Lung (tissue), 12 donors: ENCODE measurements around the gene SPATA31C2. TPM values are rescaled to one million over a fixed set of nuclear protein-coding genes. Genes with fewer than 3 reads are reported as not detected.
A peak's percentile ranks its signal among the peaks of the same experiment; 100 is the strongest.

Experiments
- ATAC-seq: fragments of 200-7000 bp; cut with Tn5 transposase; one replicate; pipeline ENCODE4 v1.9.1; 2020; ENCODE audit warnings: moderate number of reproducible peaks; ENCODE audit not compliant: insufficient read depth, low FRiP score
- DNase-seq, 3 donors: peaks; one replicate each; pipeline ENCODE4 v3.0.0-alpha.2; 2013 to 2017
- H3K27ac ChIP-seq, 2 donors: one replicate each; pipeline ENCODE4 v1.5.1; 2013; ENCODE audit warnings: mild to moderate bottlenecking in 2 of 2, moderate library complexity in 2 of 2, control low read depth in 1 of 2, inconsistent platforms in 1 of 2, low read depth in 1 of 2, low read length in 1 of 2
- H3K27me3 ChIP-seq, 3 donors: one replicate each; pipeline ENCODE4 v1.5.1; 2013; ENCODE audit warnings: low read length in 2 of 3; ENCODE audit not compliant: control insufficient read depth in 3 of 3, insufficient read depth in 3 of 3
- H3K36me3 ChIP-seq, 4 donors: one replicate each; pipeline ENCODE4 v1.5.1; 2013; ENCODE audit warnings: low read length in 4 of 4, mild to moderate bottlenecking in 1 of 4, moderate library complexity in 1 of 4; ENCODE audit not compliant: control insufficient read depth in 4 of 4, insufficient read depth in 4 of 4
- H3K4me1 ChIP-seq, 5 donors: one replicate each; pipeline ENCODE4 v1.5.1; 2013; ENCODE audit warnings: low read length in 5 of 5, mild to moderate bottlenecking in 2 of 5, moderate library complexity in 1 of 5; ENCODE audit not compliant: control insufficient read depth in 5 of 5, insufficient read depth in 5 of 5
- H3K4me3 ChIP-seq: one replicate; pipeline ENCODE4 v1.5.1; 2013; ENCODE audit warnings: mild to moderate bottlenecking, control low read depth, moderate library complexity
- H3K9ac ChIP-seq, 2 donors: one replicate each; pipeline ENCODE4 v1.5.1; 2013; ENCODE audit warnings: low read length in 2 of 2, control low read depth in 1 of 2; ENCODE audit not compliant: insufficient read depth in 1 of 2
- H3K9me3 ChIP-seq, 4 donors: one replicate each; pipeline ENCODE4 v1.5.1; 2013; ENCODE audit warnings: low read length in 3 of 4, mild to moderate bottlenecking in 1 of 4, moderate library complexity in 1 of 4; ENCODE audit not compliant: control insufficient read depth in 4 of 4, insufficient read depth in 3 of 4
- CTCF ChIP-seq: IDR thresholded peaks from 2 replicates; pipeline ENCODE4 v1.5.1; 2012; ENCODE audit warnings: mild to moderate bottlenecking; ENCODE audit errors: control extremely low read depth, extremely low read depth
- WGBS, 2 donors: extraction: QIAGEN DNeasy Blood & Tissue Kit; methylation state at CpG; one replicate each; pipeline ENCODE4 v1.1.7; 2013; 5-methylcytosine and 5-hydroxymethylcytosine counted together
- polyA plus RNA-seq, 2 donors: library from polyadenylated mRNA; stranded (reverse); fragments of 200-250 nt; gene quantifications; one replicate each; pipeline ENCODE4 v1.2.1, GENCODE V29; 2013
- total RNA-seq, 2 donors: library from RNA; depleted of rRNA in 1 of 2; stranded (reverse); fragments of >200 nt in 1 of 2; gene quantifications; one replicate each; pipeline ENCODE4 v1.2.1, GENCODE V29; 2014 to 2021
- donor health status: control.
- donor health status: control.
- donor health status: Bipolar disorder and iron deficiency.
- donor health status: healthy.
- donor health status: DM: yes; HTN: yes; CAD: no.

SPATA31C2 gene
- total and polyA plus RNA-seq, 4 donors = not detected

DNA sequence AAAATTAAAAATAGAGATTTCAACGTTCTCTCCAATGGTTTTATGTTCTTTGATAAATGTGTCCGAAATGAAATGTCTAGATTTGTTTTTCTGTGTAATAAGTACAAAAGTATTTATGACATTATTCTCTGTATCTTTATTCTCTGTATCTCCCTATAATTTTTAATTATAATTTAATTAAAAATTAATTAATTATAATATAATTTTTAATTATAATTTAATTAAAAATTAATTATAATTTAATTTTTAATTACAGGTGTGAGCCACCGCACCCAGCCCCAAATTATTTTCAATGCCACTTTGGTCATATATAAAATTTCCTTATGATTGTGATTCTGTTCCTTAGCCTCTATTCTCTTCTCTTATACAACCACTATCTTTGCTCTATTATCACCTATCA lies 28.2 kb downstream of the SPATA31C2 start:
- TF ChIP-seq CTCF = no peak
- Histone ChIP-seq H3K9me3 (no peaks in the 10 kb centered on the region), H3K9ac (no peak overlapping the region), H3K4me3 (no peak overlapping the region), H3K27me3 (no peaks in the 10 kb centered on the region), H3K4me1 (no peaks in the 10 kb centered on the region), H3K27ac (no peak overlapping the region), H3K36me3 (no peaks in the 10 kb centered on the region)
- DNase-seq (no peak), ATAC-seq (no peak)
- WGBS, 2 donors = 93 to 94% methylated on average over 3 of the region's 3 CpGs

DNA sequence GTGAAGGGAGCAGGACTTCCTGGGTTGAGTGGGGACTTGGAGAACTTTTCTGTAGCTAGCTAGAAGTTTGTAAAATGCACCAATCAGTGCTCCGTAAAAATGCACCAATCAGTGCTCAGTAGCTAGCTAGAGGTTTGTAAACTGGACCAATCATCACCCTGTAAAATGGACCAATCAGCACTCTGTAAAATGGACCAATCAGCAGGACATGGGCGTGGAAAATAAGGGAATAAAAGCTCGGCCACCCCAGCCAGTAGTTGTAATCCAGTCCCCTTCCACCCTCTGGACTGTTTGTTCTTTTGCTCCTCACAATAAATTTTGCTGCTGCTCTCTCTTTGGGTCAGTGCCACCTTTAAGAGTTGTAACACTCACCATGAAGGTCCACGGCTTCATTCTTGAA lies 29.5 kb downstream of the SPATA31C2 start:
- TF ChIP-seq CTCF = no peak
- Histone ChIP-seq H3K27ac (no peak overlapping the region), H3K4me3 (no peak overlapping the region), H3K9me3 (no peaks in the 10 kb centered on the region), H3K27me3 (no peaks in the 10 kb centered on the region), H3K9ac (no peak overlapping the region), H3K4me1 (no peaks in the 10 kb centered on the region), H3K36me3 (no peaks in the 10 kb centered on the region)
- ATAC-seq = no peak
- no peak for DNase-seq
- WGBS, 2 donors = 93 to 94% methylated on average over 4 of the region's 4 CpGs

GRCh38 chr9:88106492-88106891 lies 31.8 kb downstream of the SPATA31C2 start:
- ATAC-seq (no peak), DNase-seq (peak; percentile 34 to 68 (median 54))
- Histone ChIP-seq H3K27ac (no peak overlapping the region), H3K4me3 (no peak overlapping the region), H3K4me1 (no peaks in the 10 kb centered on the region), H3K9ac (no peak overlapping the region), H3K9me3 (no peaks in the 10 kb centered on the region), H3K27me3 (no peaks in the 10 kb centered on the region), H3K36me3 (no peaks in the 10 kb centered on the region)
- no peak for TF ChIP-seq CTCF
- 17 to 24% methylated on average over 4 of the region's 4 CpGs for WGBS, 2 donors

DNA sequence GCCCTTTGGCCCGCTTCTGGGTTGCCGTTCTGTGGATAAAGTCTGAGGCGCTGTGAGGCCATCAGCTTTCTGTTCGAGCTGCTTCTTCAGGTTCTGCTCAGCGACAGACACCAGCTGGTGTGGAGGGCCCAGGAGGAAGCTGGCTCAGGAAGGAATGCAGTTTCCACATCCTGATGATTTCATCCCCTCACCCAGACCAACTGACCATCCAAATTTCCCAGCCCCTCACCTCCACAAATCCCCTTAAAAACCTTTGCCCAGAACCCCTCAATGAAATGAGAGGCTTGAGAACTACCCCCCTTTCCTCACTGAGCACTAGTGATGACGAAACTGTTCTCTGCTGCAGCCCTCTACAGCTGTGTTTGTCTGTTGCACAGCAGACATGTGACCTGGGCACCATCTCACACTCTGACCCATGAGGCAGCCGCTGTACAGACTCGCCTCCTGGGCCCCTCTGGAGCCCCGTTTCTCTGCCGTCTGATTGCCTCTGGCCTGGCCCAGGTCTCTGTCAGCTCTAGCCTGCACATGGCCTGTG lies 45.4 kb downstream of the SPATA31C2 start:
- Histone ChIP-seq H3K27me3 (no peaks in the 10 kb centered on the region), H3K4me1 (peaks cover 0 to 18% (median 5%) of the 10 kb centered on the region in 5 donors), H3K4me3 (no peak overlapping the region), H3K9me3 (no peaks in the 10 kb centered on the region), H3K36me3 (no peaks in the 10 kb centered on the region), H3K27ac (no peak overlapping the region), H3K9ac (peak overlapping the region in 1 of 2 donors; percentile 26)
- DNase-seq = peak; percentile 71 to 85 (median 82)
- ATAC-seq = no peak
- 34 to 40% methylated on average over 10 of the region's 10 CpGs for WGBS, 2 donors
- no peak for TF ChIP-seq CTCF
